ENCODE data around the gene S100PBP. TPM values are rescaled to one million over a fixed set of nuclear protein-coding genes. Genes with fewer than 3 reads are reported as not detected.

Gene S100PBP
- total and polyA plus RNA-seq, 2 donors from 2014 or later = 14.3 to 40.1 TPM

DNA sequence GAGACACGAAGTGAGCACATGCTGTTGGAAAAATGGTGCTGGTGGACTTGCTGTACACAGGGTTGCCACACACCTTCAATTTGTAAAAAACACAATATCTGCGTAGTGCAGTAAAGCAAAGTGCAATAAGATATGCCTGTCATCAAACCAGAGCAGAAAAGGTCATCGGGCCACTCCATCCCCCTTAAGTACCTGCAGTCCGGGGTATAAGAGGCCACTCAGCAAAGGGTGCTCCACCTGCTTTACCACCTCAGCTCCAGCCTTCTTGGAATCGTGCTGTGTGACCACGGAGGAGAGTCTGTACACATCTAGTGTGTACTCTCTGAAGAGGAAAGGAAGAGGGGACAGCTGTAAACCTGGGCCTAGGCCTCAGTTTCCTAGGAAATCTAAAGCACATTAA, 11.2 kb upstream of the S100PBP start:
- FAIRE-seq (no peak), DNase-seq (no peak)
- H3K9ac ChIP-seq (ENCODE audit: low read length in 3 of 3) = no peak overlapping the region
- H3K4me1 ChIP-seq (ENCODE audit: control insufficient read depth in 2 of 3, insufficient read depth in 2 of 3, low read depth in 1 of 3, low read length in 3 of 3) = no peaks in the 10 kb centered on the region
- H3K4me3 ChIP-seq (ENCODE audit: low read length in 3 of 3) = no peak overlapping the region
- TF ChIP-seq CTCF (IDR thresholded peaks at IDR 0.05; ENCODE audit: borderline replicate concordance, extremely low read depth, insufficient read depth) = no peak
- no peaks in the 10 kb centered on the region for H3K9me3 ChIP-seq (ENCODE audit: control insufficient read depth in 2 of 3, insufficient read depth in 1 of 3, low read length in 3 of 3)
- intact Hi-C loops (cut with DNase I) = no loop called here
- peaks cover 0 to 11% (median 10%) of the 10 kb centered on the region in 3 donors for H3K36me3 ChIP-seq (ENCODE audit: control insufficient read depth in 2 of 3, insufficient read depth in 3 of 3, low read length in 3 of 3)
- H3K27me3 ChIP-seq (ENCODE audit: control insufficient read depth, insufficient read depth, low read length) = no peaks in the 10 kb centered on the region
- H3K27ac ChIP-seq (ENCODE audit: low read depth in 2 of 2, low read length in 2 of 2) = no peak overlapping the region

- TF ChIP-seq CTCF (IDR thresholded peaks at IDR 0.05; ENCODE audit: borderline replicate concordance, extremely low read depth, insufficient read depth) = no peak
- Histone ChIP-seq H3K27ac (ENCODE audit: low read depth in 2 of 2, low read length in 2 of 2) (no peak overlapping the region), H3K36me3 (ENCODE audit: control insufficient read depth in 2 of 3, insufficient read depth in 3 of 3, low read length in 3 of 3) (peaks cover 0 to 11% (median 10%) of the 10 kb centered on the region in 3 donors), H3K4me3 (ENCODE audit: low read length in 3 of 3) (no peak overlapping the region), H3K9ac (ENCODE audit: low read length in 3 of 3) (no peak overlapping the region), H3K9me3 (ENCODE audit: control insufficient read depth in 2 of 3, insufficient read depth in 1 of 3, low read length in 3 of 3) (no peaks in the 10 kb centered on the region), H3K27me3 (ENCODE audit: control insufficient read depth, insufficient read depth, low read length) (no peaks in the 10 kb centered on the region), H3K4me1 (ENCODE audit: control insufficient read depth in 2 of 3, insufficient read depth in 2 of 3, low read depth in 1 of 3, low read length in 3 of 3) (no peaks in the 10 kb centered on the region)
- intact Hi-C loops (cut with DNase I) = no loop called here
- FAIRE-seq (no peak), DNase-seq (no peak)
Observed at GRCh38 chr1:32806910-32807523, 10.4 kb upstream of the S100PBP start.

DNA sequence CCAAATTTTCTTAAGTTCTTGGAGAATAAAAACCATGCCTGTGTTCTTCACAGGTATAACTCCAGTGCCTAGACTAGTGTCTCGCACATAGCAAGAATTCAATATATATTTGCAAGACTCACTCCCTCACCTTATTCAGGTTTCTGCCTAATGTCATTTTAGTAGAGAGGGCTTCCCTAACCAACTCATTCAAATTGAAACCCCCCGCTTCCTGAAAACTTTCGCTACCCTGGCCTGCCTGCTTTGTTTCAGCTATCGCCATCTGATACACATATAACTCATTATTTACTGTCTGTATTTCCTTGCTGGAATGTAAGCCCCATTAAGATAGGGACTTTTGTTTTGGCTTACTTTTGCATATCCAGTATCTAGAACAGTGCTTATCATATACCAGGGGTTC, 8.9 kb upstream of the S100PBP start:
- Histone ChIP-seq H3K27ac (ENCODE audit: low read depth in 2 of 2, low read length in 2 of 2) (no peak overlapping the region), H3K9me3 (ENCODE audit: control insufficient read depth in 2 of 3, insufficient read depth in 1 of 3, low read length in 3 of 3) (no peaks in the 10 kb centered on the region), H3K4me1 (ENCODE audit: control insufficient read depth in 2 of 3, insufficient read depth in 2 of 3, low read depth in 1 of 3, low read length in 3 of 3) (no peaks in the 10 kb centered on the region), H3K27me3 (ENCODE audit: control insufficient read depth, insufficient read depth, low read length) (no peaks in the 10 kb centered on the region), H3K4me3 (ENCODE audit: low read length in 3 of 3) (no peak overlapping the region), H3K9ac (ENCODE audit: low read length in 3 of 3) (no peak overlapping the region), H3K36me3 (ENCODE audit: control insufficient read depth in 2 of 3, insufficient read depth in 3 of 3, low read length in 3 of 3) (peaks cover 0 to 11% (median 10%) of the 10 kb centered on the region in 3 donors)
- TF ChIP-seq CTCF (IDR thresholded peaks at IDR 0.05; ENCODE audit: borderline replicate concordance, extremely low read depth, insufficient read depth) = no peak
- DNase-seq = no peak
- FAIRE-seq = no peak
- intact Hi-C loops (cut with DNase I) = no loop called here

- no peak for DNase-seq
- TF ChIP-seq CTCF (IDR thresholded peaks at IDR 0.05; ENCODE audit: borderline replicate concordance, extremely low read depth, insufficient read depth) = no peak
- no peak overlapping the region for H3K4me3 ChIP-seq (ENCODE audit: low read length in 3 of 3)
- intact Hi-C loops (cut with DNase I) = no loop called here
- no peaks in the 10 kb centered on the region for H3K4me1 ChIP-seq (ENCODE audit: control insufficient read depth in 2 of 3, insufficient read depth in 2 of 3, low read depth in 1 of 3, low read length in 3 of 3)
- FAIRE-seq = no peak
- H3K36me3 ChIP-seq (ENCODE audit: control insufficient read depth in 2 of 3, insufficient read depth in 3 of 3, low read length in 3 of 3) = peaks cover 0 to 11% (median 10%) of the 10 kb centered on the region in 3 donors
- no peak overlapping the region for H3K27ac ChIP-seq (ENCODE audit: low read depth in 2 of 2, low read length in 2 of 2)
- no peaks in the 10 kb centered on the region for H3K27me3 ChIP-seq (ENCODE audit: control insufficient read depth, insufficient read depth, low read length)
- H3K9me3 ChIP-seq (ENCODE audit: control insufficient read depth in 2 of 3, insufficient read depth in 1 of 3, low read length in 3 of 3) = no peaks in the 10 kb centered on the region
- H3K9ac ChIP-seq (ENCODE audit: low read length in 3 of 3) = no peak overlapping the region
Observed at GRCh38 chr1:32810358-32810757, 7.1 kb upstream of the S100PBP start.
